HG03575 (cell line): Measurements from ENCODE around the gene BCAN.

Experiments used
- ATAC-seq: cut with Tn5 transposase; IDR thresholded peaks from one replicate; pipeline ENCODE4 v1.9.1; 2021; ENCODE audit not compliant: unreplicated experiment, insufficient number of reproducible peaks, low FRiP score; ENCODE audit errors: extremely low read depth

BCAN gene

DNA sequence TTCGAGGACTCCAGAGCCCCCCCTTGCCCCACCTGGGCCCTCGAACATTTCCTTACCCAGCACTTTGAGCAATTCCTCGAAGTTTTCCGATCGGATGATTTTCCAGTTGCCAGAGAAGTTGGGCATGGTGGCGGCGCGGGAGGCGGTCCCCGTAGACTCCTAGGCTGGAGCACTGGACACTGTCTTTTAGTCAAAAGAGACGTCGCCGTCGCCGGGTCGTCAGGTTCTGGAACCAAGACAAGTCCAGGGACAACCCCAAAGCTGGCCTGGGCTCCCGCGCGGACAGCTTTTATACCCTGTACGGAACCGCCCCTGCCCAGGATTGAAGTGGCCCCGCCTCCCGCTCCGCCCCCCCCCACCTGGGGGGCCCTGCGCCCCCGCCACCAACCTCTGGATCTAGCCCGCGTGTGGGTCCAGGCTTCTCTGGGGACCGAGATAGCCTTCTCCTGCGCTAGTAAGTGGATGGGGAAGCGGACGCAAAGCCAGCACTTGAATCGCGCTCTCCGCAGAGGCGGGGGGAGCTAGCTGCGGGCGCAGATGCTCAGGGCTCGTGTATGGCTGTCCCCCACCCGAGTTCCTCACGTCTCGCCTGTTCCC, 63.5 kb downstream of the BCAN start, which contains the start of gene CRABP2:
CRABP2 (minus strand) TSS at position 263 of the 597 bp plus-strand sequence; CDS start at position 126, 137 bp downstream.
- no peak for ATAC-seq

DNA sequence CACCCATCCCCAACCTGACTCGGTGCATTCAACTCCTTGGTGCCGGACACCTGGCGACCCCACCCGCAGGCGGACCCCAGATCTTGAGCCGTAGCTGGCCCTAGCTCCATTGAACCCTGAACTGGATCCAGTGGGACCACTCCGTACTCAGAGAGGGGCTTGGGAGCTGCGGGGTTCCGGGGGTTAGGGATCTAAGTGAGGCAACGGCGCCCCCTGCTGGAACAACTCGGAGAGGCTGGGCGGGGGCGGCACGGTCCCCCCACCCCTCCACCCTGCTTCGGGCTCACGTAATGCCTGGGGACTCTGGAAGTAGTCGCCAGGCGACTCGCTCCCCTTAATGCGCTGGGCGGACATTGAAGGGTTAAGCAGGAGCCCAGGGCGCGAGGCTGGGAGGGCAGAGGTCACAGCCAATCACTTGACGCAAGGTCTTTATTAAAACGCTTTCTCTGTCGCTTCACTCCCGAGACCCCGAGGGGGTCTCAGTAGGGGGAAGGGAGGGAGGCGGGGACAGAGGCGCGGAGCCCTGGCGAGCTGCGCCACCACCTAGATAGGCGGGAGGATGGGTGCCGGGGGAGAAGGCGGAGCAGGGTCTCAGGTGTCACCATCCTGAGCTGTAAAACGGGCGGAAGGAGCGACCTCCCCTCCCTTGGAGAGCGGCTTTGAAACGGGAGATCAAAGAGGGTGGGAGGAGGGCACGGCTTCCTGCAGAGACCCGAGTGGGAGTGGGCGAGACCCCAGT, 64.2 kb downstream of the BCAN start:
- no peak for ATAC-seq

DNA sequence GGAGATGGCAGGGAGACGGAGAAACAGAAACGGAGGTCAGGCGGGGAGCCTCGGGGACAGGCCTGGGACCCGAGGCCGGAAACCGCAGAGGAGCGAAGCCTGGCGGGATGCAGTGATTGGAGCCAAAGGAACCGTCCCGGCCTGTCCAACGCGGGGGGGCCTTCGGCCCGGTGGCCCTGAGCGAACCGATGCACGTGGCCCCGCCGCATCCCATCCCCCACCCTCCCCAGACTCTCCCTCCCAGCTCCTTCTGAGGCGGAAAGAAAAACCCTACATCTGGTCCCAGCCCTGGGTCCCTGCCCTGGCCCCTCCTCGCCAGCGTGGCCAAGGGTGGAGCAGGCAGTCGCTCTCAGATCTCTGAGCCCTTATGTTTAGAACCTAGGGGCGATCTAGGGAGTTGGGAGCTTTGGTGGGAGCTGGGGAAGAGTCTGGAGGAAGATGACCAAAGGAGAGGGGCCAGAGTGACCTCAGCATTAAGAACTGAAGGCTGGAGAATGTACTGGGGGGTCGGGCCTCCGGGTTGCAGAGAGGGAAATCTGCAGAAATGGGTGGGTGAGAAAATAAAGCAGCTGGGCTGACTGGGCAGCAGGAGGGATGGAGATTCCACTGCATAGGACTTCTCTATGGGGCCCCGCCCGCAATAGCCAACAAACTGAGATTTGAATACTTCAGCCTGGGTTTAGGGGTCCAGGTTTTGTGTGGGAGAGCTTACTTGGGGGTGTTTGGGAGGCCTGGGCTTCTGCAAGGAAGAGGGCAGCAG, 64.9 kb downstream of the BCAN start:
- ATAC-seq, result no peak

DNA sequence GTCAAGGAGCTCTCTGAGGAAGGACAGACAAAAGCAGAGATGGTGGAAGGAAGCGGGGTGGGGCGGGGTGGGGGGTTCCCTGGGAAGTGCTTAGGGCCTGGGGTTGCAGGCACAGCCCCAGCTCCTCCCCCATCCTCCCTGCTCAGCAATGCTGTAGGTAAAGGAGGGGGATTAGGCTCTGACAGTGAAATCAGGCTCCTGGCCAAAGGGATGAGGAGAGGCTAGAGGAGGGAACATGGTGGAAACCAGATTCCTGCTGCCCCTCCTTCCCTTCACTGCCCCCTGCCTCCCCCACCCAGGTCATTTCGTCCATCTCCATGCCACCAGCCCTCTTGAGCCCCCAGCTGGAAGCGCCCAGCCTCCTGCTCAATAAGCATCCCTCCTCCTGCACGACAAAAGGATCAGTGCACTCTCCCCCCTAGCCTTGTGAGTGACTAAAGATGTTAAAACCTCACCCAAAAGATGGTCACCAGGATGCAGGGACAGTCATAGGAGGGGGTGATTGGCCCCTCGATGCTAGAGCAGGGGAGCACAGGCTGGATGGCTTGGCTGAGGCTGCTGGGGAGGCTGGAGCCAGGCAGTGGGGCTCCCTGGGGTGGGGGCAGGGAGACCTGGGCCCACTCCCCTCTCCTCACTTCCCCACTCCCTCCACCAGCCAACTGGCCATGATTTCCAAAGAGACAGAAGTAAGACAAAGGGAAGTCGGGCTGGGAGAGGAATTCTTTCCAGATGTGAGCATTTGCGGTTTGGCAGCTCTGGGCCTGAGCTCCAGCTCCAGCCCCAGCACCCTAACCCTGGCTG, 65.7 kb downstream of the BCAN start:
- ATAC-seq, result no peak

DNA sequence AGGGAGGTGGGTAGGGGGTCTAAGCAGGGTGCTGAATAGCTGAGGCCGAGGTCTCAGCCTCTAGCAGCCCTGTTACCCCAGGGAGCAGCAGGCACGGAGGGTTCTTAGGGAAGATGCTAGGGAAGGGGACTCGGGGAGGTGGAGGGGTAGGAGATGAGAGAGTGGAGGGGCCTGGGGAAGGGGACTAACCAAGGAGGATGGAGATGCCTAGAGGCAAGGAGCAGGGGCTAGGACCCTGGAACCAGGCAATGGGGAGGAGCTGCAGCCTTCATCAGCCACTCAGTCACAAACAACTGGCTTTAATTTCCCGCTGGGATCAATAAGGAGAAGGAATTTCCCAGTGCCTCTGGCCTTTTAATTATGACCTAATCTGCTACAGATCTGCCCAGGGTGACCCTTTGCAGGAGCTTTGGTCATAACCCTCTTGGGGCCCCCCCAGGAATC, 66.3 kb downstream of the BCAN start:
- ATAC-seq, result no peak

DNA sequence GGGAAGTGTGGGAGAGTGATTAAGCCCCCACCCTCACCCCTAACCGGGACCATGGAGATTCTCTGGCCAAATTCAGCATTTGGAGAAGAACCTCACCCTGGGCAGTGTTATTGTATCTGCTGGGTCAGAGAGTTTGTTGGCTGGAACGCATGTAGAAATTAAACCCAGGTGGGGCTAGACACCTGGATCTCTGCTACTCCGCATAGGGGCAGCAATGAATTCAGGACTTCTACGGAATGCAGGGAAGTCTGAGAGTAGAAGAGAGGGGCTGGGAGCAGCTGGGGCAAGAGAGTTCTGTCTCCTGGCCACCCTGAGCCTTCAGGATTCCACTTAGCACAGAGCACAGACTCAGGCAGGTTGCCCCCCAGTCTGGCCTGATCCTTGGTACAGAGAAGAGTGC, 67.1 kb downstream of the BCAN start:
- no peak for ATAC-seq
